Stimulated activated CD4-positive, alpha-beta T cell treated with anti-CD3 and anti-CD28 coated beads, TNF-alpha, amount 100 ng/mL, for 48 hours (primary cell): ENCODE measurements around the gene CRIM1.

Experiments used
- DNase-seq, 3 donors: peaks; one replicate each; pipeline ENCODE4 v3.0.0-alpha.2; 2020; ENCODE audit warnings: low read depth in 3 of 3

CRIM1 gene

DNA sequence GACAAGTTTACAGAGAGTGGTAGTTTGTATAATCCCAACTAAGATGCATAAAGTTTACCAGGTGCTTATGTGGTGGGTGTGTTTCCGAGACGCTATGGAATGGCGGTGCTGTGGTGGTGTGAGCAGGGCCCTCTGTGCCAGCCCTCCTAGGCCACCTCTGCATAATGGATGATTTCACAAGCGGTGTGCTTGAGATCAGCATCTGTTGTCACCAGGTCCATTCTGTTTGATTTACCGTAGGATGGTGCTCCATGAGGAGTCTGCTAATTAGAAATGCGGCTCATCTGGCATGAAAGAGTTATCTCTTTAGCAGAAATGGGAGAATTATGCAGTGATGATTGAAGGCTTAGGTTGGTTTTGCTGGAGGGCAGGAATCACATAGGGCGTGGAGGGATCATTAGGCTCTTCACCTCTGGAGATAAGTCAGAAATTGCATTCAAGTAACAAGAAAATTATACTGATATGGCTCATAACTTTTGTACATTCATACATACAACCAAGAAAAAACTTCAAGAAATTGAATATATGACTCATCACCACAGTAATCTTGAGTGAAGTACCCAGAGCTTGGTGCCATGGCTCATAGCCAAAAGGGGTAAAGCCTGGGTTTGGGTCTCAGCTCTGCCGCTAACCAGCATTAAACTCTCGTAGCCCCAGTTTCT, 41.4 kb downstream of the CRIM1 start:
- DNase-seq = no peak

DNA sequence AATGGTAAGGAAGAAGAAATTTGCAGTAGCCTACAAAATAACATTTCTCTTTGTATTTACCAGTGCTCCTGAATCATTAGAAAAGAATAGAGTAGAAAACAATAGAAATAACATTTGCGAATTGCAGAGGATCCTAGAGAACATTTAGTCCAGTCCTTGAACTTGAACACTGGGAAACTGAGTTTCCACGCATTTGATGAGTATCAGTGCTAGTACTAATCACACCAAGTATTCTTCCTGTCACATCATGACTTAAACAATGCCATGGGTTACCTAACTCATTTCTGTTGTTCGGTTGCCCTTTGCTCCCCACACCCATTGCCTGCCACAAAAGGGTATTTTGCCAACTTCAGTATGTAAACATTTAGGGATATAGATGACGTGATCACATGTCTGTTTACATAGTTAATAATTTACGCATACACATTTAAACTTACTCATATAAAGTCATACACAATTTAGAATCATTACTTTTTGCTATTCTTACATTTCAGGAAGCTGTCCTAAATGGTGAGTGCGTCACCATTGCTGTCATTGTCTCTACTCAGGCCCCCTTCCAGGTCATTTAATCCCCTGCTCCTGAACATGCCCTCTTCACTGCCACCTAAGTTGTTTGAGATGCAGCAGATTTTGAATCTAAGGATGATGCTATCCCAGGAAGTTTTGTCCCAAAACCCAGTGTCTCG, 42.3 kb downstream of the CRIM1 start:
- no peak for DNase-seq

DNA sequence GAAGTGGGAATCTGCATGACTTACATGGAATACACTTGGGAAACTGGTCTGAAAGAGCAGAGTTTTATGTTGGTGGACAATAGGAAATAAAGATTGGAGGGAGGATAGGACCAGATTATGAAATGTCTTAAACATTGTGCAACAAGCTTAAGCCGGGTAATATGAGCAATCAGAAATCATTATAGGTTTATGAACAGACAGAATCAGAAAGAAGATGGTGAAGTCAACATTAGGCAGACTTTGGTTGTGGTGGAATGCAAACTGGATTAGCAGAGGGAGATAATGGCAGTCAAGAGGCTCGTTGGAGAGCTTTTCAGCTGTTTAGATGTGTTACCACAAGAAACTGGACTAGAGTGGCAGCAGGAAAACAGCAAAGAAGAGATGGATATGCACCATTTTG, 43.5 kb downstream of the CRIM1 start:
- no peak for DNase-seq

DNA sequence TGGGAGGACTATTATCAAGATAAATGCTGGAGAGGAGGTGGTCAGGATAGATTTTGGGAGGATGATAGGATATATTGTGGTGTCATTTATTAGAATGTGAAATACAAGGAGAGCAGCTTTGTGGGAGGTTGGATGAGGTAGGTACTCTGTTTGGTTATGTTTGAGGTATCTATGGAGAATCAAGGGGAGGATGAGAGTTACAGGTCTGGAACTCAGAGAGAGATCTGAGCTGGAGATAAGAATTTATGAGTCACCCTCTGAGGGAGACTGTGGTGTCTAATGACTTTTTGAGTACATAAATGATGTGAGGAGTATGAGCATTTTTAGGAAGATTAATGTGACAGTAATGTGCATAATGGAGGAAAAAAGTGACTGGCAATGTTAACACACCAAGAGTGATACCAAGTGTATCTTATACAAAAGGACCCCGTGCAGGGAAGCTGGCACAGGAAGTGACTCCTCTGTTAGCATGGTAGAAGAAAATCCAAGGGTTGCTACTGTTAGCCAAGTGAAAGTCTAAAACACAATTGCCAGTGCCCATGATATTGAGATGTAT, 48.2 kb downstream of the CRIM1 start:
- DNase-seq = no peak

DNA sequence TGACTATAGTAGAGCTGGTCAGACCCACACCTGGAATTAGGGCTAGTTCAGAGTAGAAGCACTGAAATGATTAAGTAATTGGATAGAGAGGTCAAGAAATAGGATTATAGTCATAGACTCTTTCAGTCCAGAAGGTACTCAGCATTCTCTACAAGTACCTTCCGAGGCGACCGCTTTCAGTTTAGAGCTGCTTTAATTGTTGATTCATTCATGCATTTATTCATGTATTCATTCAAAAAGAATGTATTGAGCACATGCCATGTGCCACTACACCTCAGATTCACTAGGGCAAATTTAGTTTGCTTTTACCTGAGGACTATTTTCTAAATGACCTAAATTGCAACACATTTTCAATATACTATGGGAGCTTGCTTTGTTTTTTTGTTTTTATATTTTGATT, 48.7 kb downstream of the CRIM1 start:
- no peak for DNase-seq

DNA sequence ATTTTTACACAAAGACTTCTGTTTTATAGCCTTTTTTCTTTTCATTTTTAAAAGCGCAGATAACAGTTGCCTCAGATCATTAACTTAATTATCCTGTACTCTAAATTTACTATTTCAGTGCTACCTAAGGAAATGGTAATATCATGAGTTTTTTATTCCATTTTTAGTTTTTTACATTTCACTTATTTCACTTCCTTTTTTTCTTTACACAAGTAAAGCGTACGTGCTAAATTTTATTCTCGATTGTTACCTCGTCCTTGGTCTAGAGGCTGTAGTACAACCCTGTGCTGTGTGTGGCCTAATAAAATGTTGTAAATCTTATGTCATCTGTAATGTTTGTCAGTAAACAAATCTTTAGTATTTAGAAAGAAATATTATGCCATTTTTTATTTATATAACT, 49.2 kb downstream of the CRIM1 start:
- DNase-seq = no peak

DNA sequence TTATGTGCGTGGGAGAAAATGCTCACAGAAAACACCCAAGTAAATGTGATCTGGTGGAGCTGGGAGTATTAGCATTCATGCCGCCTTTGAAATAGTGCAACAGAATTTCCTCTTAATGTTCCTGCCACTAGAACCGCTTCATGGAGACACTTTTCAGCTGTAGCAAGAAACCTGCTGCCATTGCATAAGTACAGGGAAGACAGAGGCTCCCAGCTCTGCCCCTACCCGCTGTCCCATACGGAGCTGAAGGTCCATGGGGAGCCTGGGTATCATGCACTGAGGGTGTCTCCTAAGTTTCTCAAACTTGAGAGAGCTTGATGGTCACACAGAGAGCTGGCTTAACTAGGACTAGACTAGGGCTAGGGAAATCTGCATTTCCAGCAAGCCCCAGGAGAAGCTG, 49.6 kb downstream of the CRIM1 start:
- DNase-seq = no peak

DNA sequence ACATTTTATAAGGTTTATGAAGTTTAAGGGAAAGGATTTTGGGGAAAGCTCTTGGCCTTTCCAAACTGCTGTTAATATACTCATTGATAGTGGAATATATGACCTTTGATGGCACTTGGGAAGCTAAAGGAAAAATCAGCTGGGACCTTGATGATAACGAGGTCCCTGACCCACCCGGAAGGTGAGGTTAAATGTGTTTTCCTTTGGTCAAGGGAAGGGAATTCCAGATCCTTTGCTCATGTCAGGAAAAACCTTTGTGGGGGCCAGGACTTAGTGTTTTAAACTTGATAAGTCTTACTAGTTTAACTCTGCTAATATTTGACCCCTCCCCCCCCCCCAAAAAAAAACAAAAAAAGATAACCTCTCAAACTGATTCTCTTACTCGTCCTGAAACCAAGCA, 50.7 kb downstream of the CRIM1 start:
- DNase-seq = no peak

DNA sequence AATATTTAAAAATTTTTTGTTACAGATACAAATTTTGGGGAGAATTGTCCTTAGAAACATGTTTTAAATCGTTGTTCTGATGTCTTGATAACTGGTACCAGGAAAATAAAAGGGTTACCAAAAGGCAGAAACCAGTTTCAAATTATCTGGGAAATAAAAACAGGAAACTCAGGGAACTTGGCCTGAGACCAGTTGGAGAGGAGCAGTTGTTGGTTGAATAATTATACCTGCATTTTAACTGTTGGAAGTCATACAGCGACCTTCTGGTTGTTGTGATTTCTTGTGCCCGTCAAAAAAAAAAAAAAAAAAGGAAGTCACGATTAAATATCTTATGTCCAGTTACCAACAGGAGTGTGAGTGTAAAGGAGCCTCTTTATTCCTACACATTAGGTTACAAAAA, 51.8 kb downstream of the CRIM1 start:
- DNase-seq = no peak

DNA sequence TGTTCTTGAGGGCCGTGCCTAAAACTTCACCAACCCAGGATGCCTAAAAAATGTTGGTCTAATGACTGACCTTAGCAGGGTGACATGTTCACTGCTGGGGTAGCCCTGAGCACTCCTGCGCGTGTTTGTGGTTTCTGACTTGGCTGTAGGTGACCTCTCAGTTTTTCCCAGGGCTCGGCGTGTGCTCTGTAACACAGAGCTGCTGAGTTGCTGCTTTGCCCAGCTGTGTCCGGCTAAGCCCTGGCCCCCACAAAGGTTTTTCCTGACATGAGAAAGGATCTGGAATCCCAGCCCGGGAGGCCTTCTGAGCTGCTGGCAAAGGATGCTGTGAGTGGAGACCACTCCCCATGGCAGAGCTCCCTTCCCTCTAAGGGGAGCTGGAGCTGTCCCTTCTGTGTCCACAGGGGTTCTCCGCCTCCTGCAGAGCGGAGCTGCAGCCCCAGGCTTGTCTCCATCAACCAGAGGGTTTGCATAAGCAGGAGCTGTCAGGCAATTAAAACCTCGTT, 52.7 kb downstream of the CRIM1 start:
- DNase-seq = no peak

DNA sequence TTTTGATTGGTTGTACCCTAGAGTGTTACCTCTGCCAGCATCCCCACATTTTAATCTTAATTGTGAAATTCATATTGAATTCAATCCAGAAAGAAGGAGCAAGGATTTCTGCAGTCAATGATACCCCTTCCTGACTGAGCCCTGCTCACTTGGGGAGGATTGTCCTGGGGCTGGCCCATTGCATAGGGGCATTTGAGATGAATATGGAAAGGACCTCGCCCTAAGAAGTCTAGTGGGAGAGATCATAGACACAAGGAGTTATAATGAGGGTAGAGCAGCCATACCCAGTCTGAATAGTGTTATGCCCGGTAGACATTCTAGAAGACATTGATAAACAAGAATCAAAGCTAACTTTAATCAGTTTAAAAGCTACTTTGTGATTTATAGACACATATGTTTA, 53.8 kb downstream of the CRIM1 start:
- no peak for DNase-seq

DNA sequence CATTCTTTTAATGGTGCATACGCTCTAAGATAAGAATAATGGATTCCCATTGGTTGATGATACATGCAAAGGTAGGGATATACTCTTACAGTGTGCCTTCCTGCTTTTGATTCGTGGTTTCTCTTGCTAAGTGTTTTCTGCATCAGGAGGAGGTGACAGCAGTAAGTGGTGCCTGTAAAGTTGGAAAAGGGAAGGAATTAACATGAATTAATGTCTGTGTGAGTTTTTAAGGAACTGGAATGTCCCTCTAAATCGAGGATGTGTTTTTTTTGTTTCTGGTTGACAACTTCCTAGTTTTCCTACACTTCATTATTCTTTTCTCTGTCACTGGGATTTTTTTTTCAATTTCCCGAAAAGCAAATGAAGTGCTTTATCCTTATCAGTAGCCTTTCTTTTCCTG, 54.4 kb downstream of the CRIM1 start:
- no peak for DNase-seq

DNA sequence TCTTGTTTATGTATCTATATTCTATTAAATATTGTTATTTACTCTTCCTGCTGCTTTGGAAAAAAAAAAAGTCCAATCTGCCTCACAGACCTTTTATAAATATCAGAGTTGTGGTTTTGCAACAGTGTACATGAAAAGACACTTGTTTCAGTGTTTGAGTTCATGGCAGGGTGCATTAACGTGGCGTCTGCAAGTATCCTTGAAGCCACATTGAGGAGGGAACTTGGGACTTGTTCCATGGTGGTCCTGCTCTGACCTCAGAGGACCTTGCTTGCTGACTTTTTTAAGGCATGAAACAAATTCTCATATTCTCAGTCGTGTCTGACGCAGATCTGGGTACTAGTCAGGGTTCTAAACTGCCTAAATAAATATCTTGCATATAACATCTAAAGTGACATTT, 55.1 kb downstream of the CRIM1 start:
- DNase-seq = no peak

DNA sequence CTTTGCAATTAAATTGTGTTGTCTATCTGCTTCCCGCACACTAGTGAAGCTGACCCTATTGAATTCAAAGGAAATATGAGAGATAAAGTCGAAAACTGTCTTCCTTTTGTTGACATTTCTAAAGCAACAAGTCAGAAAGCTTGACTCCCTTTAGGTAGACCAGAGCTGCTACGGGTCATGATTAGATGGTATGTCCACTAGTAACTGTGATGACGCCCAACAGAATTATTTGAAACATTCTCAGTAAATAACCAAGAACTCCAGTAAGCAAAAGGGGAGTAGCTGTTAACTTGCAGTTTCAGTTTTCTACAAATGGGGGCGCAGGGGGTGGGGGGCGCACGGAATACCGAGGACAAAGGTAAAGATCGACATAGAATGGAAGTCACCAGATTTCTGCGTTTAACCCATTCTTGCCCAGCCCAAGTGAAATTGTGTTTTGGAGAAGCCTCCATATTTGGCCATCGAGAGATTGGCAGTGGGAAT, 56.4 kb downstream of the CRIM1 start:
- DNase-seq = no peak

DNA sequence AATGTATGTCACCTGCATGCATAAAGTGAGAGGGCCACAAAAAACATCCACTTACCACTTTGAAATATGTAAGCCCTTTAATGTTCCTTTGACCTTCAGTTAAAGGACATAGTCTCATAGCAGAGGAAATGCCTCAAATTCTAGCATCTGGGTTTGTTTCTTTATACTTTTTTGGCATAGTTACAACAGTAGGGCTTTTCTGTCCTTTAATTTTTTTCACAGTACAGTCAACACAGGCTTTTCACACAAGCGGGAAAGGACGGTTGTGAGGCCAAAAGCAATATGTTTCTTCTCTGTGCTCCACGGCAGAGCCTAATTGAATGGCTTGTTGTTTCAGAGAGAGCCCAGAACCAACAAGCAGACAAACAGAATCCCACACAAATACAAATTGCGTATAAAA, 57.6 kb downstream of the CRIM1 start:
- no peak for DNase-seq

DNA sequence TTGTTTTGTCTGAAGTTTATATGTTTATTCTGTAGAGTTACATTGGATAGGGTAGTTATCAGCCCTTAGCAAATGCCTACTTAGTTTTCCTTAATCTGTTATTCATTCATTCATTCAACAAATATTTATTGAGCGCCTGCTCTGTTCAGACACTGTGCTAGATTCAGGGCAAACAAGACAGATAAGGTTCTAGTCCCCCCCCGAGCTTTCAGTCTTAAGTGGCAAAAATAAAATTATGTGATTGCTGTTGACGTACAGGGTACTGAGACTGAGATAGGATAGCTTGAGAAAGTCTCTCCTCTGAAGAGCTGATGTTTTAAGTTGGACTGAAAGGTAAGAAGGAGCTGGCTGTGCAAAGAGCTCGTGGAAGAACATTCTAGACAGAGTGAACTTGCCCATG, 58.7 kb downstream of the CRIM1 start:
- DNase-seq = no peak

DNA sequence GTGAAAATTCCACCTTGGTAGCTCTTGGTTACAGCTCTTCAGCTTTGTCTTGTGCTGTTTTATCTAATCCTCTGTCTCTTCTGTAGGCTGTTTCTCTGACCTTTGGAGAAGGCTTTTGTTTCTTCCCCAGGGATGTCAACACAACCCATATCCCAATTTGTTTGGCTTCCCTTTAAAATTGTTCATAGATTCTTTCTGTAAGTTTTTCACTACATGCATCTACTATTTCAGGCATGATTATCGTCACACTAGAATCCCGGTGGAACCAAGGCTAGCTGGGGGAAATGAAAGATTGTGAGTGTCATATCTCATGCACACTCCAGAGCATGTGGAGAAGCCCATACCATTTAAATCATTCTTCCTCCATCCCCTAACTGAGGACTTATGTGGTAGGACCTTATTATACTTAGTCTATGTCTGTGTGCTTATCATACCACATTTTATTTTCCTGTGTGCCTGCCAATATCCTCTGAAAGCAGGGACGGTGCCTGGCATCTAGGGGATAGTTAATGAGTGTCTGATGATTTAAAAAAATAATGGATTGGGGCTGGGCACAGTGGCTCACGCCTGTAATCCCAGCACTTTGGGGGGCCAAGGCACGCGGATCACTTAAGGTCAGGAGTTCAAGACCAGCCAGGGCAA, 59.9 kb downstream of the CRIM1 start:
- no peak for DNase-seq

DNA sequence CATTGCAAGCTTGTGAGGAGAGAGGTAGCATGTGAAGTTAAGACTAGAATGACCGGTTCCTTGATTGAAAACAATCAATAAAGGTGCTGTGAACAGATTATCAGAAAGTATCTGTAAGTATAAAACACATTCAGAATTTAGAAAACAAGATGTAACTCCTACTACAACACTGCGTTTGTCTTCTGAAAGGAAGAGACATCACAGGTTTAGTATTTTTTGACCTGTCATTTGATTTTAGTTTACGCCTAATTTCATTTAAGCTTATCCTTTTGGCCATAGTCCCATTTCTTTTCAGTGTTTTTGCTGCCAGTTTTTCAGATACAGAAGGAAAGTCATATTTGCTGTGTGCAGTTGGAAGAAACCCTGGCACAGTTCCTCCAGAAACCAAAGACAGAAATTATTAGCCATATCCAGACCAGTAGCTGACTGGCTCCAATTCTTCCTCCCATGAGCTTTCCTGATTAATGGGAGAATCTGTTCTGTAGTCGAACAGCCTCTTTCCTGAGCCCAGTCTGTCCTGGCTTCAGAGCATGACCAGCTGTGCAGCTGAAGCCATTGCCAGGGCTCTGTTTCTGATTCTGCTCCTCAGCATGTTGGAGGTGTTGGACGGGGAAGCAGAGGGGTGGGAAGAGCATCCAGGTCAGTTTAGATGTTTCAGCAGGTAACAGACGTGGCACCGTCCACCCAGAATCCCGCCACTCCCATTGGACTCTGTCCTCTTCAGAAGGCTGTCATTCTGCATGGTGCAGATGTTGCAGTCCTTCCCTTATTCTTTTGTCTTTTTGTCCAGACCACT, 61.0 kb downstream of the CRIM1 start:
- DNase-seq = no peak

DNA sequence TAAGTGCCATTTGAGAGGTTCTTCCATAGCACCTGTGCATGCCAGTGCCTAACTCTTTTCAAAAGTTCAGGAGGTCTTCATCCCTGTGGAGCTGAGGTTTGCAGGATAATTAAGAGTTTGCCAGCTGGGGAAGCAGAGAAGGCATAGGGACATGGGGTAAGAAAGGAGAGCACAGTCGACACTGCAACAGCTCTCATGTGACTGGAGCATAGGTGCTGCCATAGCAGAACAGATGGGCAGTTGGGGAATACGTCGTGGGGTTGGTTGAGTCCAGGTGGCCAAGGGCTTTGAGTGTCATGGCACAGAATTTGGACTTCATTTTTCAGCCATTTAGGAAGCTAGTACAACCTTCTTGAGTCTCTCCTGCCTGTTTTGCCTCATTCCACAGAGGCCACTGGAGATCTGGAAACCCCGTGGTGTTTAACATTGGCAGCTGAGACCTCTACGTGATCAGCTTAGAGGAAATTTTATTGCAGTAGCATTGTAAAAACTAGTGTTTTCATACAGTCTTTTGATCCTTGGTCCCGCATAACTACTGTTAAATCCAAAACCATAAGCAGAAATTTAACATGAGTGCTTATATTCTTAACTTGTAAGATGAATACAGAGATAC, 65.1 kb downstream of the CRIM1 start:
- no peak for DNase-seq

DNA sequence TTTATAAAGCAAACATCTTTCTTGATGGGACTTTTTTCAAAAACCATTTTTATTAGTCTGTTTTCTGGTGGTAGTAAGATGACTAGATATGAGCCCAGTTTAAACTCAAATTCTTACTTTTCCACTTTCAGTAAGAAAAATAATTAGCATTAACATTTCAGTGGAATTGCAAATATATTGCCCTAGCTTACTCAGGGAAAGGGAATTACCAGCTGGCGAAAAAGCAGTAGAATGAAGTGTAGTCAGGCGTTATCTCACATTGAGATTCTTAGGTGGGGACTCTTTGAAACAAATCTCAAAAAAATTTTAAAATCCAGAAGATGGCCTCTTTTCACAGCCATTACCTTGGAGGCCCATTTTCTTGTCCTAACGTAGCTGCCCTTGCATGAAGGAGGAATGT, 65.8 kb downstream of the CRIM1 start:
- no peak for DNase-seq

DNA sequence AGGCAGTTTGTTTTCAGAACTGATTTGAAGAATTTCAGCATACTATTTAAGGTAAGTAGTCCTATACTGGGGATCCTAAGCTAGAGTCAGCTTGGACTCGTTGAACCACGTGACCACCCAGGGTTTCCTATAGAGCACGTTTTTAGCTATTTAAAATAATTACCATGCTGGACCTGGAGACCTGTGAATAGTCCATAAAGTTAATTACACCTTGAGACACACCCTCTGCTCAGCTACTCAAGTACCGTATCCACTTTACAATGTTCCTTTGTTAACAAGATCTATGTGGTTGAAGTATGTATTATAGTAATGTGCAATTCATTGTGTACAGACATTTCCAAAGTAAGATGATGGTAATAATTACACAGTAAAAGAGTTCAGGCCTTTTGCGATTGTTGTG, 67.6 kb downstream of the CRIM1 start:
- no peak for DNase-seq
